ENCODE results near the gene SLC12A2. TPM values are rescaled to one million over a fixed set of nuclear protein-coding genes. Genes with fewer than 3 reads are reported as not detected.

Gene SLC12A2
- total and polyA plus RNA-seq, 2 experiments from 2014 or later = 21.5 to 67.1 TPM

DNA sequence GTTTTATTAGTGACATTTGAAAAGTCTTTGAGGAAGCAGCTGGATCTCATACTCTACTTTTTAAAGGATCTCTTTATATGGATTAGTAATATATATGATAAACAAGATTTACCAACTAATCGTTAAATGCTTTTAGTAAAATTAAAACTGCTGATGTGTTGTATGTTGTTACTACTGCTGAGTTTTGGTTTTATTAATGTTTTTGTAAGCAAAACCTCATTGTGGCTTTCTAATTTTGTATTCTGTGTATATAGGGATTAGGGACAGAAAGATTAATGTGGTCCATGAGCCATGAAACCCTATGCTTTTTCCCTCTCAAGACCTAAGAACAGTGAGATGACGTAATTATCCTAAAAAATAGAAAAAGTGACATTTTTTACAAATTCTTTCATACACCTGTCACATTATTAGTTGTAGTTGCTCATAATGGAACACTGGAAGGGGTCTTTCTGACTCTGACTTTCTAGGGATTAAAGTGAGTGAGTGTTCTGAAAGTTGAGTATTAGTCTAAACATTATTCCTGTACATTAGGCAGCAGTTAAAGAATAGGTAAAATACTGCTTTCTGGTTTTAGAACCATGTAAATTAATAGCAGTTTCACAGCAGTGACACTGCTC, 85.9 kb downstream of the SLC12A2 start:
- no peaks in the 10 kb centered on the region for H3K4me1 ChIP-seq (ENCODE audit: insufficient read depth)
- H2AFZ ChIP-seq = no peak overlapping the region
- H3K27me3 ChIP-seq = no peaks in the 10 kb centered on the region
- H3K27ac ChIP-seq = no peak overlapping the region
- no peak for DNase-seq (ENCODE audit: low spot score)
- 62% methylated on average over 2 of the region's 2 CpGs for WGBS (ENCODE audit: low lambda C conversion rate, missing lambda C conversion rate)
- H3K4me3 ChIP-seq = no peak overlapping the region
- no peaks in the 10 kb centered on the region for H4K20me1 ChIP-seq (ENCODE audit: insufficient read depth, poor library complexity, severe bottlenecking)
- no peaks in the 10 kb centered on the region for H3K9me3 ChIP-seq (ENCODE audit: low read depth)
- H3K4me2 ChIP-seq = no peak overlapping the region
- no peaks in the 10 kb centered on the region for H3K36me3 ChIP-seq (replicated peaks; ENCODE audit: insufficient read depth, low read depth)
- H3K79me2 ChIP-seq = no peaks in the 10 kb centered on the region
- H3K9me2 ChIP-seq (replicated peaks; ENCODE audit: insufficient read depth) = no peaks in the 10 kb centered on the region
- TF ChIP-seq, protein P1, sequence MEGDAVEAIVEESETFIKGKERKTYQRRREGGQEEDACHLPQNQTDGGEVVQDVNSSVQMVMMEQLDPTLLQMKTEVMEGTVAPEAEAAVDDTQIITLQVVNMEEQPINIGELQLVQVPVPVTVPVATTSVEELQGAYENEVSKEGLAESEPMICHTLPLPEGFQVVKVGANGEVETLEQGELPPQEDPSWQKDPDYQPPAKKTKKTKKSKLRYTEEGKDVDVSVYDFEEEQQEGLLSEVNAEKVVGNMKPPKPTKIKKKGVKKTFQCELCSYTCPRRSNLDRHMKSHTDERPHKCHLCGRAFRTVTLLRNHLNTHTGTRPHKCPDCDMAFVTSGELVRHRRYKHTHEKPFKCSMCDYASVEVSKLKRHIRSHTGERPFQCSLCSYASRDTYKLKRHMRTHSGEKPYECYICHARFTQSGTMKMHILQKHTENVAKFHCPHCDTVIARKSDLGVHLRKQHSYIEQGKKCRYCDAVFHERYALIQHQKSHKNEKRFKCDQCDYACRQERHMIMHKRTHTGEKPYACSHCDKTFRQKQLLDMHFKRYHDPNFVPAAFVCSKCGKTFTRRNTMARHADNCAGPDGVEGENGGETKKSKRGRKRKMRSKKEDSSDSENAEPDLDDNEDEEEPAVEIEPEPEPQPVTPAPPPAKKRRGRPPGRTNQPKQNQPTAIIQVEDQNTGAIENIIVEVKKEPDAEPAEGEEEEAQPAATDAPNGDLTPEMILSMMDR (IDR thresholded peaks at IDR 0.05; ENCODE audit: poor library complexity) = no peak
- TF ChIP-seq EZH2phosphoT487 (IDR thresholded peaks at IDR 0.05; ENCODE audit: low read depth, severe bottlenecking, unreplicated experiment) (no peak), EZH2 (IDR thresholded peaks at IDR 0.05; ENCODE audit: borderline replicate concordance) (no peak)

- 91% methylated on average over 1 of the region's 1 CpG for WGBS (ENCODE audit: low lambda C conversion rate, missing lambda C conversion rate)
- H4K20me1 ChIP-seq (ENCODE audit: insufficient read depth, poor library complexity, severe bottlenecking) = no peaks in the 10 kb centered on the region
- H2AFZ ChIP-seq = no peak overlapping the region
- TF ChIP-seq, protein P1 (IDR thresholded peaks at IDR 0.05; ENCODE audit: poor library complexity) = no peak
- no peak for TF ChIP-seq EZH2 (IDR thresholded peaks at IDR 0.05; ENCODE audit: borderline replicate concordance)
- no peak for TF ChIP-seq EZH2phosphoT487 (IDR thresholded peaks at IDR 0.05; ENCODE audit: low read depth, severe bottlenecking, unreplicated experiment)
- no peak overlapping the region for H3K27ac ChIP-seq
- DNase-seq (ENCODE audit: low spot score) = no peak
- H3K9me2 ChIP-seq (replicated peaks; ENCODE audit: insufficient read depth) = no peaks in the 10 kb centered on the region
- no peak overlapping the region for H3K4me3 ChIP-seq
- H3K36me3 ChIP-seq (replicated peaks; ENCODE audit: insufficient read depth, low read depth) = no peaks in the 10 kb centered on the region
- H3K9me3 ChIP-seq (ENCODE audit: low read depth) = no peaks in the 10 kb centered on the region
- no peaks in the 10 kb centered on the region for H3K27me3 ChIP-seq
- H3K4me2 ChIP-seq = no peak overlapping the region
- no peaks in the 10 kb centered on the region for H3K4me1 ChIP-seq (ENCODE audit: insufficient read depth)
- no peaks in the 10 kb centered on the region for H3K79me2 ChIP-seq
Measured at GRCh38 chr5:128172102-128172501, 88.5 kb downstream of the SLC12A2 start.

DNA sequence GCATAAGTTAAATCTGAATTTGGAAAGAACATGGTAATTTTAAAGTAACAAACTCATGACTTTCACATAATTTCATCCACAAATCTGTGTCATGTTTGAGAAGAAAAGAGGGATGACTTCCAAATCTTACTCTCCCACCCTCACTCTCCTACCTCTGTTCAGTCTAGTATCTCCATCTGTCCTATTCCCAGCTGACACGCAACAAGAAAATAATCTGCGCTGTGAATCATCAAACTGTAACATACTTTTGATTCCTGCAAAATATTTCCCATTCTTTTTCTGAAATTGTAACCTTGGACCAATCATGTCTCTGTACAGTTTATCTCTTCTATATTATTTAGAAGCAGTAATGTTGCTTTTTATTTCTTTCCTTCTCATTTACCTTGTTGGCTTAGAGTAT, 91.4 kb downstream of the SLC12A2 start:
- Histone ChIP-seq H3K27ac (no peak overlapping the region), H3K4me3 (no peak overlapping the region), H3K27me3 (no peaks in the 10 kb centered on the region), H2AFZ (no peak overlapping the region), H3K4me1 (ENCODE audit: insufficient read depth) (no peaks in the 10 kb centered on the region), H3K36me3 (replicated peaks; ENCODE audit: insufficient read depth, low read depth) (no peaks in the 10 kb centered on the region), H3K4me2 (no peak overlapping the region), H3K79me2 (no peaks in the 10 kb centered on the region), H4K20me1 (ENCODE audit: insufficient read depth, poor library complexity, severe bottlenecking) (no peaks in the 10 kb centered on the region), H3K9me2 (replicated peaks; ENCODE audit: insufficient read depth) (no peaks in the 10 kb centered on the region), H3K9me3 (ENCODE audit: low read depth) (no peaks in the 10 kb centered on the region)
- TF ChIP-seq, protein P1 (IDR thresholded peaks at IDR 0.05; ENCODE audit: poor library complexity) = no peak
- TF ChIP-seq EZH2 (IDR thresholded peaks at IDR 0.05; ENCODE audit: borderline replicate concordance) = no peak
- TF ChIP-seq EZH2phosphoT487 (IDR thresholded peaks at IDR 0.05; ENCODE audit: low read depth, severe bottlenecking, unreplicated experiment) = no peak
- 92% methylated on average over 2 of the region's 2 CpGs for WGBS (ENCODE audit: low lambda C conversion rate, missing lambda C conversion rate)
- no peak for DNase-seq (ENCODE audit: low spot score)

Data from hepatocyte (in vitro differentiated cells).